ENCODE results near the gene ITCH.
"Not testable (repeated sequence)": the region's sequence is repeated elsewhere in the genome, so short reads cannot be mapped to it uniquely, and the experiment has no call there.

ITCH gene

DNA sequence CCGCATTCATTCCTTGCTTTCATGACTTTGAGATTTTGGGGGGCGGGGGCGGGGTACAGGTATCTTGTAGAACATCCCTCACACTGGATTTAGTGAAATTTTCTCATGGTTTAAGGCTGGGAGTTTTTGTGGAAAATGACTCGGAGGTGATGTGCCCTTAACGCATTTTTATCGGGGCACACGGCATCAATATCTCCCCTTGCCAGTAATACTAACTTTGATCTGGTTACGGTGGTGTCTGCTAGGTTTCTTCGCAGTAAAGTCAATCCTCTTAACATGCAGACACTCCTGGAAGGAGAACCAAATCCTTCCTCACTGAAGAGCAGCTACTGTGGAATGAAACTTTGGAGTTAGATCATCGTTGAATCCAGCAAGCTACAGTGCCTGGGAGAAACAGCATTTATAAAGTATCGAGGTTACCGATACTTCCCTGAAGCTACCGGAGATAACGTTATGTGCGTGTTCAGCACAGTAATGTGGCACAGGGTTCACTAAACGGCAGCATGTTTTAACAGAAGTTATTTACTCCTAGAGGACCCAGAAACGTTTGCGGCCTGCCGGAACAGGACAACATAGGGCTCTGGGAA is 151.9 kb downstream of the ITCH start:
- DNase-seq: no peak

DNA sequence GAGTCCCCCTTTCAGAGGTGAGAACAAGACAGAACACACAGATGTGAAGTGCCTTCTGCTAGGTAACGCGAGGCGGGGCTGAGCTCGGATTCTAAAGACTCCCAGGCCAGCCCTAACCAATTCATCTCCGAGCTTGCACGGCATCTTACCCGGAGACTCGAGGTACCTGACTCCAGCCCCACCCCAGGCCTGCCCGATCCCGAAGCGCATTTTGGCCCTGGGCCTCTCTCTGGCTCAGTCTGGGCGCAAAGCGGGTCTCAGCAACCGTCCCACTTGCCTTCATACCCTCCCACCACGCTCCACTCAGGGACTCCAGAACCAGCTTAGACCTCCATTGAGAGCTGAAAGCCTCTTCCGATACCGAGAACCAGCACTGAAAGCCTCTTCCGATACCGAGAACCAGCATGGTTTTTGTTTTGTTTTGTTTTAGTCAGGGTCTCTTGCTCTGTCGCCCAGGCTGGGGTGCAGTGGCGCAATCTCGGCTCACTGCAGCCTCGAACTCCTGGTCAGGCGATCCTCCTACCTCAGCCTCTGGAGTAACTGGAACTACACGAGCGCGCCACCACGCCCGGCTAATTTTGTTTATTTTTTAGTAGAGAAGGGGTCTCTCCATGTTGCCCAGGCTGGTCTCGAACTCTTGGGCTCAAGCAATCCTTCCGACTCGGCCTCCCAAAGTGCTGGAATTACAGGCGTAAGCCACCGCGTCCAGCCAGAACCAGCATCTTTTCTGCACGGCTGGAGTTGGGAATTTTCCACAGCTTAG is 152.6 kb downstream of the ITCH start:
- peak; percentile 69 for DNase-seq

DNA sequence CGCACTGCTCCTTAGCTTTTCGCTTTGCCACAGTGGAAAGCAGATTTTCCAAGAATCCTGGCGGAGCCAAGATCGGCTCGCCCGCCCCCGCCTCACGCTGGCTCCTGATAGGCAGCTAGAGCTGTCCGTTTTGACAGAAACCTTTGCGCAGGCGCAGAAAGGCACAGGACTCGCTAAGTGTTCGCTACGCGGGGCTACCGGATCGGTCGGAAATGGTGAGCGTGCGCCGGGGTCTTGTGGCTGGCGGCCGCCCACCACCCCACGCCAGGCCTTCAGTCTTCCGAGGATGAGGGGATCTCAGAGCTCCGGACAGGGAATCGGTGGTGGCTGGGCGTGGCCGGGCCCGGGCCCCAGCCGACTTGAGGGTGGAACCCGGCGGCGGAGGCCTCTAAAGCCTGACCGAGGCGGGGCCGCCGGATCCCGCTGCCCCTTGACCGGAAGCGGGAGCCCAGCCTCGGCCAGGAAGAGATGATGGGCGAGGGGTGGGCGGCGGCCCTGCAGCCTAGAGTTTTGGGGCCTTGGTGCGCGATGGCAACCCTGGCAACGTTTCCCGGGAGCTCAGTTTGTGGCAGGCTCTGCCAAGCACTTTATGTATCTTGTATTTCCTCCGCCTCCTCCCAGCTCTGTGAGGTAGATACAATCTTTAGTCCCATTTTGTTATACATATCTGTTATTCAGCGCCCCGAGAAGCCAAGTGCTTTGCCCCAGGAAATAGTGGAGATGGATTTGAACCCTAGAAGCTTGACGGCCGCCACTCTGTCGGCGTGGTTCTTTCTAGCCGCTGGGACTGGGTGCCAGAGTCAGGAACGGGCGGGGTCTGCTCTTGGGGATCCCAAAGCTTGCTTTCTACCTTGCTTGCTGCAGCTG is 153.4 kb downstream of the ITCH start, which contains the start of gene DYNLRB1:
Gene DYNLRB1, plus strand, starts transcription at position 176 of the 867 bp plus-strand sequence. Its CDS starts 37 bp downstream, at position 213.
- peak; percentile 95 for DNase-seq

DNA sequence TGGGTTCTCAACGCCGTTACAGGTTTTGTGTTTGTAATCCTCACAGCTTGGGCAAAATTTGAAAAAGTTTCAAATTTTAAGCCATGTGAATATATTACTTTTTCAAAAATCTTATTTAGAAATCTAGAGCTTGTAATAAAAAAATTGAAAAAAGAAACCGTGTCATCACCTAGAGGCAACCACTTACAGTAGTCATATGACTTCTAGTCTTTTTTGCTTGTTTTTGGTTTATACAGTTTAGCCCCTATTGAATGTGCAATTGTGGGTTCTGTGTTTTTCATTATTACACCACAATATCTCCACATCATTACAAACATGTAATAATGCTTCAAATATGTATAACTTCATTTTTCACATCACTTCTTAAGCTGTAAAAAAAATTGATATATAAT is 154.0 kb downstream of the ITCH start:
- DNase-seq: no peak

DNA sequence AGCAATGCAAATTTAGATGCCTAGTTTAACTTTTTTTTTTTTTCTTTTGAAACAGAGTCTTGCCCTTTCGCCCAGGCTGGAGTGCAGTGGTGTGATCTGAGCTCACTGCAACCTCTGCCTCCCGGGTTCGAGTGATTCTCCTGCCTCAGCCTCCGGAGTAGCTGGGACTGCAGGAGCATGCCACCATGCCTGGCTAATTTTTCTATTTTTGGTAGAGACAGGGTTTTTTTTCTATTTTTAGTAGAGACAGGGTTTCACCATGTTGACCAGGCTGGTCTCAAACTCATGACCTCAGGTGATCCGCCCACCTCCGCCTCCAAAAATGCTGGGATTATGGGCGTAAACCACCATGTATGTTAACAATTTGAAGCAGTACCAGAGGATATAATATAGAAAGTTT is 155.8 kb downstream of the ITCH start:
- DNase-seq: not testable (repeated sequence)

DNA sequence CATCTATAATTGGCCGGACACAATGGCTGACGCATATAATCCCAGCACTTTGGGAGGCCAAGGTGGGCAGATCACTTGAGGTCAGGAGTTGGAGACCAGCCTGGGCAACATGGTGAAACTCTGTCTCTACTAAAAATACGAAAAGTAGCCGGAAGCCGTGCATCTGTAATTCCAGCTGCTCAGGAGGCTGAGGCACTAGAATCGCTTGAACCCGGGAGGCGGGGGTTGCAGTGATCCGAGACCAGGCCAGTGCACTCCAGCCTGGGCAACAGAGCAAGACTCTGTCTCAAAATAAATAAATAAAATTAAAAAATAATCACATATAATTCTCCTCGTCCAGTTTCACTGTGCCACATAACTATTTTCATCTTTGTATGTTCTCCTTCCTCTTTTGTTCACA is 156.8 kb downstream of the ITCH start:
- not testable (repeated sequence) for DNase-seq

DNA sequence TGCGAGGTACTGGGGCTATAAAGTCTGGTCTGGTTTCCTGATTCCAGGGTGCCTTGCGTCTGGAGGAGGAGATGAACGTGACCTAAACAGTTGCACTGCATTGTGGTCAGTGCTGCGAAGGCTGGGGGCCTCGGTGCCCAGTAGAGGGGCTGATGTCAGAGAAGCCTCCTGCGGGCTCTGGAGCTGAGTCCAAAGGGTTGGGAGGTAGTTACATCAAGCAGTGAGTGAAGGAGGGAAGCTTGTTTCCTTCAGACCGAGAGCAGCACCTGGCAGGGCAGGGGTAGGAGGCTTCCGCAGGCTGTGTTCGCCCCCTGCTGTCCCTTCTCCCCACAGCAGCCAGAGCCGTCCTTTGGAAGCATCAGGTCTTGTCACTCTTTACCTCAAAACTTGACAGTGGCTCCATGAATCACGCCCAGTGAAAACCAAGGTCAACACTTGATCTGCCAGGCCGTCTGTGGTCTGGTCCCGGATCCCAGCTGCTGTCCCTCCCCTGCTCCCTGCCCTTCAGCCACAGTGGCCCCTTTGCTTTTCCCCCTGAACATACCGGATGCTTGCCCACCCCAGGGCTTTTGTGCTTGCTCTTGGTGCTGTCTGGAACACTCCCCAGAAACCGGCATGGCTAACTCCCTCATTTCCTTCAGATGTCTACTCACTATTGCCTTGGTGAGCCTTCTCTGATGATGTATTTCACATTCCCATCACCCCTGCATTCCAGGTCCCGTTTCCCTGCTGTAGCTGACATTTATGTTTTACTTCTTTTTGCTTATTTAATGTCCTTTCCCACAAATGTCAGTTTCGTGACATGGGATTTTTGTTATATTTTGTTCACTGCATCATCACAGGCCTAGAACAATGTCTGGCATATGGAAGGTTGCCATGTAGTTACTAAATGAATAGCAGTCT is 160.1 kb downstream of the ITCH start:
- DNase-seq: peak; percentile 55

DNA sequence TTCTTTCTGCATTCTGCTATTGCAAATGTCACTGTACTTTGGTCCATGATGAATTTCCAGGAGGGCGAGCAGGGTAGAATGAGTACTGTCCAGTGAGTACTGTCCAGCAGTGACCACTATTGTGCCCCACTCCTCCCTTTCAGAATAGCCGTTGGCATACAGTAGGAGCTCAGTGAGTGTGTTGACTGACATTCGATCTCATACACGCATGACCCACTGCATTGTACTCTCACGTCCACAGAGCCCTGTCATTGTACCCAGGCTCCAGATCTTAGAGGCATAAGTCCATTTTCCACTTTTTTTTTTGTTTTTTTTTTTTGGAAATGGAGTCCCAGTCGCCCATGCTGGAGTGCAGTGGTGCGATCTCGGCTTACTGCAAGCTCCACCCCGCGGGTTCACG is 161.4 kb downstream of the ITCH start:
- DNase-seq: no peak

DNA sequence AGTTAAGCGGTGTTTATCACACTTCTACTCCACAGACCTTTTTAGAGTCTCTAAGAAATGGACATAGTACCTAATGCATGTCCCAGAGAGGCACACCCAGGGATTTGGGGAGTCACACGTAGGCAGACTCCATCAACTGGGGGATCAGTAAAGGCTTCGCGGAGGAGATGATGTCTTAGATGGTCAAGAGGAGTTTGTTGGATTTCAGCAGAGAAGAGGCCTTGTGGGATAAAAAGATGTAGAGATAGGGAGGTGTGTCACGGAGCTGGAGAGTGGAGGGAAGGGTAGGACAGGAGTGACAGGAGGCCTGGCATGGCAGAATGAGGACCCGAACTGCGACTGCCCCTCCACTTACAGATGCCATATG is 162.3 kb downstream of the ITCH start:
- DNase-seq: no peak

DNA sequence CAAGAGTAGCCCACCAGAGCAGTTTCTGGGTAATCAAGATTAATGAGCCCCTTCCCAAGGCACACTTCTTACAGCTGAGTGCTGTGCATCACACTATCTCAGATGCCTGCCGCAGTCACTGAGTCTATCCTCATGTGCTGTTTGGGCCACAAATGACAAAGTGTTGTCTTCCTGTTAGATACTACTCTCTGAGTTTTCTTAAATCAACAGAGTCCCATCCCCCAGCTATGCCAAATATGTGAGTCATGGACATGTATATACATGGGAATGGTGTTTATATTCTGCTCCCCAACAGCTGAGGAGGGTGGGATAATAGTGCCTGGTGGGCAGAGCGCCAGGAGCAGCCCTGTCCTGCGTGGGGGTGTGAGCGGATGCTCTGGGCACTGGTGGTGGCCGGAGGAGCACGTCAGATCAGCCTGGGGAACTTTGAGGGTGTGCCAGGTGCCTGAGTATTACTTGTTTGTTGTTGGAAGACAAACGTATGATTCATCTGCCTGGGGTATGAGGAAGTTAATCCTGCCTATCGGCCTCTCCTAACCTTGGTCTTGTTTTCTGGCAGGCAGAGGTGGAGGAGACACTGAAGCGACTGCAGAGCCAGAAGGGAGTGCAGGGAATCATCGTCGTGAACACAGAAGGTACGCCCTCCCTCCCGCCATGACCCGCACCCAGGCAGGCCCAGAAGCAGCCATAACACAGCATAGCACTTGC is 162.8 kb downstream of the ITCH start:
- DNase-seq: no peak

DNA sequence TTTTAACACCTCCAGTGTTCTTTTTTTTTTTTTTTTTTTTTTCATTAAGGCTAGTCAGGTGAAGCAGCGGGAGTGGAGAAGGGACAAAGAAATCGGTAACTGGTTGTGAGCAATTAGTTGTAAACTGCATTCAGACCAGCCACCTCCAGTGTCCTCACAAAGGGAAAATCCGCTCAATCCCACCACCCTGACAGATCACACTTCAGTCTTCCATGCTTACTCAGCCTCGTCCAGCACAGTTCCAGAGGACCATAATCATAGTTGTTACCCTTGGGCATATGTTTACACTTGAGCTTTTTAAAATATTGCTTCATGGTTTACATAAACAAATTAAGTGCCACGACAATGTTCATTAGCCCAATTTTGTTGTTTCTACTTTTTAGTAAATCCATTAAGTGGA is 163.4 kb downstream of the ITCH start:
- DNase-seq: no peak

DNA sequence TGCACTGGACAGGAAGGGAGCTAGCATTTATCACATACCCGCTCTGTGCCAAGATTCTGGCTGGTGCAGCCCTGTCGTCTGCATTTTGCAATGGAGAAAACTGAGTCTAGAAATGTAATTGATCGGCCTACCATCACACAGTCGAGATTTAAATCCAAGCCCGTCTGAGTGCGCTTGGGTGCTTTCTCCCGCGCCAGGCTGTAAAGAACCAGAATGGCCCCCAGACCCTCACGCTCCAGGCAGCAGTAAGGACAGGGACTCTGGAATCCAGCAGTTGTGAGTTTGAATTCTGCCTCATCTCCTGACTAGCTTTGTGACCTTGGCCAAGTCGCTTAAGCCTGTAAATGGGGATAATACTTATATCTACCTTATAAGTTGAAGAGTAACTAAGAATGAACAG is 163.9 kb downstream of the ITCH start:
- DNase-seq: no peak

DNA sequence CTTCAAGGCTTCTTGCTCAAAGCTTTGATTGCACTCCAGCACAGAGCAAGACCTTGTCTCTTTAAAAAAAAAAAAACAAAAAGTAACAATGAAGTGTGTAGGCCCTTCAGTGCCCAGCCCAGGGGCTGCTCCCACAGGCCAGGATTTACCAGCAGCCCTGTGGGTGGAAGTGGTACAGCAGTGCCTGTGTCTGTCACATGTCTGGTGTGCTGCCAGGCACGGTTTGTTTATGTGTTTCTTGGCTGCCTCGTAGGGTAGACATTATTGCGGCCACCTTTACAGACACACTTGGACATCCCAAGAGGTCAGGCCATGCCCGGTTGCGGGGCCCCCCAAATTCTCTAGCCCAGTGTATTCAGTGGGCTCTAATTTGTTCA is 165.8 kb downstream of the ITCH start:
- DNase-seq: no peak

DNA sequence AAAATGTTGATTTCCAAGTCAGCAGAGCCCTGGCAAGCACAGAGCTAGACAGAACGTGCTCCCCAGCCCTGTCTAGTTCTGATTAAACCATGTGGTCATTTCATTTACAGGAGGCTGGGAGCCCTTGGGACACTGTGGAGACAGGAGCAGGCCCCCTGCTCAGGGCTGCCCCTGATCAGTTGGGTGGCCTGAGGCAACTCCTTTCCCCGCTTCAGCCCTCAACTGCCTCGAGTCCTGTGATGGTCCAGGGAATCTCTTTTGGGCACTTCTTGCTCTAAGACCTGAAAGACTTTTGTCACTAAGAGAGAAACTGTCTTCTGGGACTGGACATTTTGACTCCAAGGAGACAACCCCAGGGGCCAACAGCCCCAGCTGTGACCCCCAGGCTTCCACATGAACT is 166.7 kb downstream of the ITCH start:
- DNase-seq: no peak

DNA sequence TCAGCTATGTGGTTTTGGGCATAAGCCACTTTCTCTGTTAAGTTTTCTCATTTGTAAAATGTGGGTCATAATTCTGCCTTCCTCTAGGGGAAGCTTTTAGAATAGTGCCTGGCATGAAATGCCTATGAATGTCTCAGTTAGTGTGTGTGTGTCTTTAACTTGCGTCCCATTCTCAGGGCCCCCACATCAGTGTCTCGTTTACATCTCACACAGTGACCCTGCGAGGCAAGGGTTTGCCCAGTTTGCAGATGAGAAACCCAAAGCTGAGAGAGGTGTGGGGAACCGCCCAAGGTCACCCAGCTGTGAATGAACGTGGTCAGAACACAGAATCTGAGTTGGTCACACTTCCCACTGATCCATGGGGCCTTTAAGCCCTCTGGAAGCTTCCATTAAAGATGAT is 167.3 kb downstream of the ITCH start:
- DNase-seq: no peak

DNA sequence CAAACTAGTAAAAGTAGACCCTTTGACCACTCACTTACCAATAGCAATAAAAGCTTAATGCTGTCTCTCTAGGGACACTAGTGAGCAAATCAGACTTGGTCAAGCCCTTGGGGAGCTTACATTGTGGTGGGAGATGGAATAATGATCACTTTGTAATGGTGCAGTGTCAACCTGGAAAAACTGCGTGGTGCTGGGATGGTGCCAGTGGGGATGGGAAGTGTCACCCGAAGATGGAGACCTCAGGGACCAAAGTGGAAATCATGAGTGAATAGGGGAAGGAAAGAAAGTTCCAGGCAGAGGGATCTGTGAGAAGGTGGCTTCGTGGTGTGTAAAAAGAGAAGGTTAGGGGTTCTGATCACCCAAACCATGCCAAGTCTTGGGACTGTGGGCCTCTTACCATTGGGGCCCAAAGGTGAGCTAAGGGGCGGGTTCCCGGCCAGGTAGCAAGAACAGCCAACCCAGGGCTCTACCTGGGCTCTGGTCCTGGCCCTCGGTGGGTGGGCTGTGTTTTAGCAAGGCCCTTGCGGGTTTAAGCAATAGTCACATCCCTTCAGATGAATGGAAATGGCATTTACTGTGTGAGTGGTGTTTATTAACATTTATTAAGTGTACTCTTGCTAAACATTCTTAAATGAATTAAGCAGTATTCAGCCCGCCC is 168.7 kb downstream of the ITCH start:
- DNase-seq: no peak

DNA sequence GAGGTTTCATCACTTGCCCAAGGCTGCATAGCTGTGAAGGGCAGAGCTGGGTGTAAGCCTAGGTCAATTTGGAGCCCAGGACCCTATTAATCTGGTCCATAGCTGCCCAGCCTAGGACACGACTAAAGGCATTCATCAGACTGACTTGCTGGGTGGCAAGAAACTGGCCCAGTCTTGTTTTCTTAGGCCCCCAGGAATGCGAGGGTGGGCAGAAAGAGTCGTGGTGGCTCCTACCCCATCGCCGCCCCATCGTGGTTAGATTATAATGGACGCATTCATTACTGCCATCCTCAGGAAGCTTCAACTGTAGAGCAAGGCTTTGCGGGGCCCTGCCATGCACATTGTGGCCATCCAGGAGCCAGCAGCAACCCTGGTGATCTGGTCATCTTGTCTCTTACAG is 169.2 kb downstream of the ITCH start:
- DNase-seq: no peak

DNA sequence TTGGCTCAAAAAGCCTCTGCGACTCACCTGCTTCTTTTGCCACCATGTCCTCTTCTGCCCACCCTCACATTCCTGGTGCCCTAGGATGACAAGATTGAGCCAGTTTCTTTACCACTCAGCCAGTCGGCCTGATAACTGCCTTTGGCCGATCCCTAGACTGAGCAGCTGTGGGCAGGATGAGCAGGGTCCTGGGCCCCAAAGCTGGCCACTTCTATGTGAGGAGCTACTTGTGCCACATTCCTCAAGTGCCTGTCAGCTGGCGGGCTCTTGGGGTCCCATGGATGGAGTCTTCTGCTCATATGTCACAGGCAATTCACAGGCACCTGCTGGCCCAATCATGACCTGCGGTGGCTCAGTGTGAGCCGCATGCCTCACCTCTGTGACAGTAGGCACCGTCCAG is 169.7 kb downstream of the ITCH start:
- no peak for DNase-seq

DNA sequence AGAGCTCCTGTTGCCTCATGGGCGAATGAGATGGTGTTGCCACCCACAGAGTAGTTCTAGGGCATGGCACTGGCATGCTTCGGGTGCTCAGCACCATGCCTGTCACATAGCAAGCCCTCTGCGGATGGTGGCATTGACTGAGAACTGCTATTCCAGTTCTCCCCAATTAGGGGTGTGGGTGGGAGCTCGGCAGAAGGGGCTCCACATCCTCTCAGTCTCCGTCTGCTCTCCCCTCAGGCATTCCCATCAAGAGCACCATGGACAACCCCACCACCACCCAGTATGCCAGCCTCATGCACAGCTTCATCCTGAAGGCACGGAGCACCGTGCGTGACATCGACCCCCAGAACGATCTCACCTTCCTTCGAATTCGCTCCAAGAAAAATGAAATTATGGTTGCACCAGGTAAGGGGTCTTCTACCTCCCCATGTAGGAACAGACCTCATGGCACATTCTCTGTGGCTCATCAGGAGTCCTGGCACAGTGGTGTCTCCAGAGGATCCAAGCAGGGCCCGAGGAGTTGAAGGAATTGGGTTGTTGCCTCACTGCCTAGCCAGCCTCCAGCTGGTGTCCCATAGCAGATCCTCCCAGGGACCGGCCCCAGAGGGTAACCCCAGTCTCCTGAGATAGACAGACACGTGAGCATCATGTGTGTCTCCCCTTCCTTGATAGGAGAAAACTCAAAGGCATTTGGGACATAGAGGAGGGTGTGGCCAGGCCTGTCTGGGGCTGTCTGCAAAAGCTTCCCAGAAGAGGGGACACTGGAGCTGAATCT is 171.5 kb downstream of the ITCH start:
- no peak for DNase-seq

DNA sequence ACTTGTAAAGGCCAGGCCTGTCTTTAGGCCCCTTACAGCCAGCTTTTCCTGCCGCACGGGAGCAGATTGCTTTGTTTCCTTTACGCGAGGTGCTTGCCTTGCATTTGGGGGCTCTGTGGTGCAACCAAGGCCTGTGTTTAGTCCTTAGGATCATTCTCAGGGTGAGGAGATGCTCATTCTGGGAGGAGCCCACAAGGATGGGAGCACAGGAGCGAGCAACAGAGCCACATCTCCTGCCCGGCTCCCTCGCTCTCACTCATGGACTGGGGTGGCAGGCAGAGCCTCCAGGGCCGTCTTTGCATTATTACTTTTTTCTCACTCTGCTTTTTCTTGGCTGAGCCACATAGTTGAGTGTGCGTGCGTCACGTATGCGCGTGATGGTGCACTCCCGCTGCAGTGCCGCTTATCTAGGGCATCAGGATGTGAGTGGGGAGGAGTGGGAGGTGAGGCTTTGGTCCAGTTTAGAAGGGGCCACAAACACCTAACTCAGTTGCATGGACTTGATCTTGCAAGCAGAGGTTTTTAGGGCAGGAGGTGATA is 172.3 kb downstream of the ITCH start:
- DNase-seq: no peak

DNA sequence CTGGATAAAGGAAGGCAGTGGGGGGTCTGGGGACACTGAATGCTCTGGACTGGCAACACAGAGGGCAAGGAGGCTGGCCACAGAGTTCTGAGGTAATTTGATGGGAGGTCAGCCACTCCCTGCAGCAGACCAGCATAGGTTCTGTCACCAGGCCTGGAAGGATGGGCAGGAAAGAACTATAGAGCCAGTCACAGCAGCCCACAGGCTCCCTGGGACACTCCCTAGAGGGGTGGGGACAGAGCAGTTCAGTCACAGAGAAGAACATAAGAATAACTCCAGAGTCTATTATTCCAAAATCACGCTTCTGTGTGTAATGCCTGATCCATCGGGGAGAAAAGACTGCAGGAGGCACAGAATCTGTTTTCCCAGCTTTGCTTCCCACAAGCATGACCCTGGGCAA is 172.8 kb downstream of the ITCH start:
- DNase-seq: no peak
